ENCODE results near the gene THAP12.

The THAP12 gene

GRCh38 chr11:76330651-76331050, 50.3 kb downstream of the THAP12 start:
- TF ChIP-seq CTCF (IDR thresholded peaks at IDR 0.05; ENCODE audit: poor library complexity, severe bottlenecking): no peak
- H3K36me3 ChIP-seq (ENCODE audit: low read depth): no peaks in the 10 kb centered on the region
- H3K27me3 ChIP-seq (ENCODE audit: insufficient read depth, poor library complexity, severe bottlenecking): no peaks in the 10 kb centered on the region
- ATAC-seq (ENCODE audit: low read depth): no peak
- H3K9me3 ChIP-seq (ENCODE audit: severe bottlenecking): peaks cover 9% of the 10 kb centered on the region
- H3K4me3 ChIP-seq (ENCODE audit: severe bottlenecking): no peak overlapping the region
- H3K27ac ChIP-seq (ENCODE audit: poor library complexity, severe bottlenecking): no peak overlapping the region
- no peaks in the 10 kb centered on the region for H3K4me1 ChIP-seq (ENCODE audit: insufficient read depth, poor library complexity, severe bottlenecking)
- no peak for DNase-seq (ENCODE audit: low spot score)

- no peak for DNase-seq (ENCODE audit: low spot score)
- ATAC-seq (ENCODE audit: low read depth): no peak
- H3K4me1 ChIP-seq (ENCODE audit: insufficient read depth, poor library complexity, severe bottlenecking): no peaks in the 10 kb centered on the region
- no peak overlapping the region for H3K4me3 ChIP-seq (ENCODE audit: severe bottlenecking)
- no peak for TF ChIP-seq CTCF (IDR thresholded peaks at IDR 0.05; ENCODE audit: poor library complexity, severe bottlenecking)
- H3K36me3 ChIP-seq (ENCODE audit: low read depth): no peaks in the 10 kb centered on the region
- H3K9me3 ChIP-seq (ENCODE audit: severe bottlenecking): peaks cover 7% of the 10 kb centered on the region
- no peak overlapping the region for H3K27ac ChIP-seq (ENCODE audit: poor library complexity, severe bottlenecking)
- no peaks in the 10 kb centered on the region for H3K27me3 ChIP-seq (ENCODE audit: insufficient read depth, poor library complexity, severe bottlenecking)
These were observed 50.9 kb downstream of the THAP12 start for GRCh38 chr11:76329983-76330382.

- ATAC-seq (ENCODE audit: low read depth) (no peak), DNase-seq (ENCODE audit: low spot score) (no peak)
- Histone ChIP-seq H3K27me3 (ENCODE audit: insufficient read depth, poor library complexity, severe bottlenecking) (no peaks in the 10 kb centered on the region), H3K4me3 (ENCODE audit: severe bottlenecking) (no peak overlapping the region), H3K36me3 (ENCODE audit: low read depth) (no peaks in the 10 kb centered on the region), H3K4me1 (ENCODE audit: insufficient read depth, poor library complexity, severe bottlenecking) (no peaks in the 10 kb centered on the region), H3K27ac (ENCODE audit: poor library complexity, severe bottlenecking) (no peak overlapping the region), H3K9me3 (ENCODE audit: severe bottlenecking) (peaks cover 2% of the 10 kb centered on the region)
- TF ChIP-seq CTCF (IDR thresholded peaks at IDR 0.05; ENCODE audit: poor library complexity, severe bottlenecking): no peak
These were observed 51.8 kb downstream of the THAP12 start for GRCh38 chr11:76329084-76329648.

- DNase-seq (ENCODE audit: low spot score) (no peak), ATAC-seq (ENCODE audit: low read depth) (no peak)
- peaks cover 2% of the 10 kb centered on the region for H3K9me3 ChIP-seq (ENCODE audit: severe bottlenecking)
- no peak for TF ChIP-seq CTCF (IDR thresholded peaks at IDR 0.05; ENCODE audit: poor library complexity, severe bottlenecking)
- no peaks in the 10 kb centered on the region for H3K27me3 ChIP-seq (ENCODE audit: insufficient read depth, poor library complexity, severe bottlenecking)
- H3K4me3 ChIP-seq (ENCODE audit: severe bottlenecking): no peak overlapping the region
- no peaks in the 10 kb centered on the region for H3K4me1 ChIP-seq (ENCODE audit: insufficient read depth, poor library complexity, severe bottlenecking)
- H3K36me3 ChIP-seq (ENCODE audit: low read depth): no peaks in the 10 kb centered on the region
- H3K27ac ChIP-seq (ENCODE audit: poor library complexity, severe bottlenecking): no peak overlapping the region
These were observed 53.1 kb downstream of the THAP12 start for GRCh38 chr11:76327756-76328388.

GRCh38 chr11:76327202-76327601, 53.7 kb downstream of the THAP12 start:
- Histone ChIP-seq H3K27ac (ENCODE audit: poor library complexity, severe bottlenecking) (no peak overlapping the region), H3K27me3 (ENCODE audit: insufficient read depth, poor library complexity, severe bottlenecking) (no peaks in the 10 kb centered on the region), H3K9me3 (ENCODE audit: severe bottlenecking) (no peaks in the 10 kb centered on the region), H3K4me1 (ENCODE audit: insufficient read depth, poor library complexity, severe bottlenecking) (no peaks in the 10 kb centered on the region), H3K4me3 (ENCODE audit: severe bottlenecking) (no peak overlapping the region), H3K36me3 (ENCODE audit: low read depth) (no peaks in the 10 kb centered on the region)
- TF ChIP-seq CTCF (IDR thresholded peaks at IDR 0.05; ENCODE audit: poor library complexity, severe bottlenecking): no peak
- ATAC-seq (ENCODE audit: low read depth): no peak
- no peak for DNase-seq (ENCODE audit: low spot score)
